Neural cell (in vitro differentiated cells): ENCODE data around the gene DNAH10.

Experiments
- POLR2AphosphoS5 ChIP-seq: IDR thresholded peaks from 2 replicates; pipeline ENCODE4 v1.6.1; 2012
- RAD21 ChIP-seq: fragments of 450-650 bp; conservative IDR thresholded peaks from 2 replicates; pipeline ENCODE4 v1.6.1; 2014; ENCODE audit warnings: antibody characterized with exemption, mild to moderate bottlenecking, moderate library complexity
- REST ChIP-seq: IDR thresholded peaks from 2 replicates; pipeline ENCODE4 v1.6.1; 2012; ENCODE audit warnings: borderline replicate concordance

GRCh38 chr12:123832052-123832451, 70.0 kb downstream of the DNAH10 start:
- no peak for TF ChIP-seq REST
- TF ChIP-seq POLR2AphosphoS5, result no peak
- TF ChIP-seq RAD21, result no peak
